Islet precursor cell (in vitro differentiated cells): ENCODE measurements around the gene CREBRF.
A peak's percentile ranks its signal among the peaks of the same experiment; 100 is the strongest.
"Not testable (repeated sequence)": the region's sequence is repeated elsewhere in the genome, so short reads cannot be mapped to it uniquely, and the experiment has no call there.

Experiments used
- DNase-seq: peaks from one replicate; pipeline ENCODE4 v3.0.0-alpha.2; 2018

CREBRF gene

GRCh38 chr5:173039964-173040363 is 16.2 kb upstream of the CREBRF start:
- DNase-seq = no peak

- no peak for DNase-seq
Measured at GRCh38 chr5:173041881-173042762, 14.0 kb upstream of the CREBRF start.

- DNase-seq = no peak
Measured at GRCh38 chr5:173042763-173043107, 13.4 kb upstream of the CREBRF start.

- peak; percentile 71 for DNase-seq
Measured at GRCh38 chr5:173045474-173045873, 10.7 kb upstream of the CREBRF start.

GRCh38 chr5:173047096-173047837 is 8.9 kb upstream of the CREBRF start:
- not testable (repeated sequence) for DNase-seq

GRCh38 chr5:173047838-173048105 is 8.4 kb upstream of the CREBRF start:
- DNase-seq = no peak

GRCh38 chr5:173050791-173051190 is 5.4 kb upstream of the CREBRF start:
- no peak for DNase-seq

GRCh38 chr5:173051746-173052145 is 4.4 kb upstream of the CREBRF start:
- DNase-seq = no peak

GRCh38 chr5:173053041-173053440 is 3.1 kb upstream of the CREBRF start:
- no peak for DNase-seq

- no peak for DNase-seq
Measured at GRCh38 chr5:173055042-173055721, 970 bp upstream of the CREBRF start.

GRCh38 chr5:173055722-173055982 is 500 bp upstream of the CREBRF start:
- no peak for DNase-seq

GRCh38 chr5:173056783-173057061 is 570 bp downstream of the CREBRF start:
- DNase-seq = no peak

- peak; percentile 100 for DNase-seq
Measured at GRCh38 chr5:173057062-173057924, 1.1 kb downstream of the CREBRF start.

GRCh38 chr5:173062141-173062540 is 6.0 kb downstream of the CREBRF start:
- no peak for DNase-seq

GRCh38 chr5:173065155-173065554 is 9.0 kb downstream of the CREBRF start:
- DNase-seq = no peak

GRCh38 chr5:173069671-173070070 is 13.5 kb downstream of the CREBRF start:
- no peak for DNase-seq

GRCh38 chr5:173075137-173075843 is 19.1 kb downstream of the CREBRF start:
- DNase-seq = no peak

- DNase-seq = no peak
Measured at GRCh38 chr5:173075970-173076369, 19.8 kb downstream of the CREBRF start.

GRCh38 chr5:173076471-173076870 is 20.3 kb downstream of the CREBRF start:
- DNase-seq = not testable (repeated sequence)

- no peak for DNase-seq
Measured at GRCh38 chr5:173078878-173079277, 22.7 kb downstream of the CREBRF start.

- no peak for DNase-seq
Measured at GRCh38 chr5:173089581-173089980, 33.4 kb downstream of the CREBRF start.

- DNase-seq = no peak
Measured at GRCh38 chr5:173090639-173091038, 34.5 kb downstream of the CREBRF start.

GRCh38 chr5:173091981-173092380 is 35.8 kb downstream of the CREBRF start:
- no peak for DNase-seq
